ENCODE measurements around the gene PCED1A.

The PCED1A gene

GRCh38 chr20:2799271-2799670 lies 41.2 kb downstream of the PCED1A start:
- Histone ChIP-seq H3K9me3 (ENCODE audit: control insufficient read depth, insufficient read depth, low read length) (no peaks in the 10 kb centered on the region), H3K36me3 (ENCODE audit: control insufficient read depth, insufficient read depth, low read length) (peaks cover 19% of the 10 kb centered on the region), H3K27me3 (ENCODE audit: control insufficient read depth, insufficient read depth, low read length) (peaks cover 39% of the 10 kb centered on the region), H3K4me3 (ENCODE audit: low read depth, low read length) (peak overlapping the region; percentile 86), H3K4me1 (ENCODE audit: control insufficient read depth, insufficient read depth, low read length) (peaks cover 5% of the 10 kb centered on the region), H3K9ac (ENCODE audit: low read depth, low read length) (no peak overlapping the region)

- Histone ChIP-seq H3K27me3 (ENCODE audit: control insufficient read depth, insufficient read depth, low read length) (peaks cover 35% of the 10 kb centered on the region), H3K4me1 (ENCODE audit: control insufficient read depth, insufficient read depth, low read length) (peaks cover 5% of the 10 kb centered on the region), H3K9me3 (ENCODE audit: control insufficient read depth, insufficient read depth, low read length) (no peaks in the 10 kb centered on the region), H3K36me3 (ENCODE audit: control insufficient read depth, insufficient read depth, low read length) (peaks cover 19% of the 10 kb centered on the region), H3K9ac (ENCODE audit: low read depth, low read length) (no peak overlapping the region), H3K4me3 (ENCODE audit: low read depth, low read length) (peak overlapping the region; percentile 86)
Measured at GRCh38 chr20:2798814-2799213, 41.6 kb downstream of the PCED1A start.

GRCh38 chr20:2798095-2798805 lies 42.2 kb downstream of the PCED1A start:
- Histone ChIP-seq H3K4me3 (ENCODE audit: low read depth, low read length) (no peak overlapping the region), H3K27me3 (ENCODE audit: control insufficient read depth, insufficient read depth, low read length) (peaks cover 29% of the 10 kb centered on the region), H3K36me3 (ENCODE audit: control insufficient read depth, insufficient read depth, low read length) (peaks cover 19% of the 10 kb centered on the region), H3K4me1 (ENCODE audit: control insufficient read depth, insufficient read depth, low read length) (peaks cover 5% of the 10 kb centered on the region), H3K9me3 (ENCODE audit: control insufficient read depth, insufficient read depth, low read length) (no peaks in the 10 kb centered on the region), H3K9ac (ENCODE audit: low read depth, low read length) (no peak overlapping the region)

- peaks cover 19% of the 10 kb centered on the region for H3K36me3 ChIP-seq (ENCODE audit: control insufficient read depth, insufficient read depth, low read length)
- H3K9ac ChIP-seq (ENCODE audit: low read depth, low read length): no peak overlapping the region
- peaks cover 5% of the 10 kb centered on the region for H3K4me1 ChIP-seq (ENCODE audit: control insufficient read depth, insufficient read depth, low read length)
- no peaks in the 10 kb centered on the region for H3K9me3 ChIP-seq (ENCODE audit: control insufficient read depth, insufficient read depth, low read length)
- no peak overlapping the region for H3K4me3 ChIP-seq (ENCODE audit: low read depth, low read length)
- peaks cover 20% of the 10 kb centered on the region for H3K27me3 ChIP-seq (ENCODE audit: control insufficient read depth, insufficient read depth, low read length)
Measured at GRCh38 chr20:2797136-2797983, 43.1 kb downstream of the PCED1A start.

GRCh38 chr20:2796011-2796660 lies 44.3 kb downstream of the PCED1A start:
- H3K36me3 ChIP-seq (ENCODE audit: control insufficient read depth, insufficient read depth, low read length): peaks cover 19% of the 10 kb centered on the region
- no peak overlapping the region for H3K9ac ChIP-seq (ENCODE audit: low read depth, low read length)
- peaks cover 8% of the 10 kb centered on the region for H3K27me3 ChIP-seq (ENCODE audit: control insufficient read depth, insufficient read depth, low read length)
- H3K4me3 ChIP-seq (ENCODE audit: low read depth, low read length): no peak overlapping the region
- H3K4me1 ChIP-seq (ENCODE audit: control insufficient read depth, insufficient read depth, low read length): peaks cover 4% of the 10 kb centered on the region
- H3K9me3 ChIP-seq (ENCODE audit: control insufficient read depth, insufficient read depth, low read length): no peaks in the 10 kb centered on the region

- peaks cover 19% of the 10 kb centered on the region for H3K36me3 ChIP-seq (ENCODE audit: control insufficient read depth, insufficient read depth, low read length)
- no peaks in the 10 kb centered on the region for H3K9me3 ChIP-seq (ENCODE audit: control insufficient read depth, insufficient read depth, low read length)
- no peak overlapping the region for H3K9ac ChIP-seq (ENCODE audit: low read depth, low read length)
- H3K27me3 ChIP-seq (ENCODE audit: control insufficient read depth, insufficient read depth, low read length): peaks cover 3% of the 10 kb centered on the region
- no peak overlapping the region for H3K4me3 ChIP-seq (ENCODE audit: low read depth, low read length)
- peaks cover 4% of the 10 kb centered on the region for H3K4me1 ChIP-seq (ENCODE audit: control insufficient read depth, insufficient read depth, low read length)
Measured at GRCh38 chr20:2795451-2795850, 45.0 kb downstream of the PCED1A start.

- H3K27me3 ChIP-seq (ENCODE audit: control insufficient read depth, insufficient read depth, low read length): peaks cover 3% of the 10 kb centered on the region
- peaks cover 19% of the 10 kb centered on the region for H3K36me3 ChIP-seq (ENCODE audit: control insufficient read depth, insufficient read depth, low read length)
- no peaks in the 10 kb centered on the region for H3K9me3 ChIP-seq (ENCODE audit: control insufficient read depth, insufficient read depth, low read length)
- H3K4me3 ChIP-seq (ENCODE audit: low read depth, low read length): no peak overlapping the region
- peaks cover 4% of the 10 kb centered on the region for H3K4me1 ChIP-seq (ENCODE audit: control insufficient read depth, insufficient read depth, low read length)
- no peak overlapping the region for H3K9ac ChIP-seq (ENCODE audit: low read depth, low read length)
Measured at GRCh38 chr20:2794866-2795447, 45.5 kb downstream of the PCED1A start.

GRCh38 chr20:2794202-2794748 lies 46.2 kb downstream of the PCED1A start:
- peaks cover 4% of the 10 kb centered on the region for H3K4me1 ChIP-seq (ENCODE audit: control insufficient read depth, insufficient read depth, low read length)
- no peak overlapping the region for H3K9ac ChIP-seq (ENCODE audit: low read depth, low read length)
- peaks cover 3% of the 10 kb centered on the region for H3K27me3 ChIP-seq (ENCODE audit: control insufficient read depth, insufficient read depth, low read length)
- H3K4me3 ChIP-seq (ENCODE audit: low read depth, low read length): no peak overlapping the region
- no peaks in the 10 kb centered on the region for H3K9me3 ChIP-seq (ENCODE audit: control insufficient read depth, insufficient read depth, low read length)
- H3K36me3 ChIP-seq (ENCODE audit: control insufficient read depth, insufficient read depth, low read length): peaks cover 19% of the 10 kb centered on the region

- no peaks in the 10 kb centered on the region for H3K4me1 ChIP-seq (ENCODE audit: control insufficient read depth, insufficient read depth, low read length)
- H3K27me3 ChIP-seq (ENCODE audit: control insufficient read depth, insufficient read depth, low read length): no peaks in the 10 kb centered on the region
- H3K4me3 ChIP-seq (ENCODE audit: low read depth, low read length): no peak overlapping the region
- H3K9me3 ChIP-seq (ENCODE audit: control insufficient read depth, insufficient read depth, low read length): no peaks in the 10 kb centered on the region
- H3K9ac ChIP-seq (ENCODE audit: low read depth, low read length): no peak overlapping the region
- peaks cover 19% of the 10 kb centered on the region for H3K36me3 ChIP-seq (ENCODE audit: control insufficient read depth, insufficient read depth, low read length)
Measured at GRCh38 chr20:2793471-2793870, 47.0 kb downstream of the PCED1A start.
